ENCODE results near the gene CAP2.

Gene CAP2

DNA sequence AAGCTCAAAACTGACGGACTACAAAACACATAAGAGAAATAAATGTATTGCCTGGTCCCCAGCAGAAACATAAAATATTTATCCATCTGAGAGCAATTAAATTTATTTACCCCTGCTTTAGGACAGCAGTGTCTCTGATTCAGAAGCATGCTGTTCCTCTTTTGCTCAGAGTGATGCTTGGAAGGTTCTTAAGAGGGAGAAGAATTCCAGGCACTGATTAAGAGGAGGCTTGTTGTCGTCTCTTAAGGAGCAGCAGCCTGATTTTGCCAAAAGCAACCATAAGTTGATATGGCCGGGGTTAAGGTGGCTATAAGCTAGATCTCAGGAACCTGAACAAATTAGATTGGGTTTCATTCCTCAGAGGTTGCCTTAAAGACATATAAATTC is 25.8 kb downstream of the CAP2 start:
- no peak overlapping the region for H4K8ac ChIP-seq (ENCODE audit: low read length)
- H2BK120ac ChIP-seq (ENCODE audit: low read depth, low read length), result no peak overlapping the region
- H2AFZ ChIP-seq (ENCODE audit: low read depth, low read length), result no peak overlapping the region
- peaks cover 10% of the 10 kb centered on the region for H3K4me1 ChIP-seq (ENCODE audit: control insufficient read depth, insufficient read depth, low read depth, low read length)
- H2BK5ac ChIP-seq (ENCODE audit: low read depth, low read length, poor library complexity, severe bottlenecking), result no peak overlapping the region
- H3K9ac ChIP-seq (ENCODE audit: low read length), result peak overlapping the region; percentile 77
- H3K14ac ChIP-seq (ENCODE audit: low read length in 2 of 2), result no peak overlapping the region
- no peak overlapping the region for H2BK12ac ChIP-seq (ENCODE audit: low read length in 2 of 2)
- peaks cover 0 to 6% of the 10 kb centered on the region in 2 experiments for H3K36me3 ChIP-seq (ENCODE audit: control insufficient read depth in 1 of 2, insufficient read depth in 2 of 2, low read depth in 1 of 2, low read length in 2 of 2)
- H3K23ac ChIP-seq (ENCODE audit: low read length in 2 of 2), result no peak overlapping the region
- 47% methylated on average over 2 of the region's 3 CpGs for WGBS
- H3K4me2 ChIP-seq (ENCODE audit: low read length, poor library complexity, severe bottlenecking), result no peak overlapping the region
- peak; percentile 18 for DNase-seq
- H2AK5ac ChIP-seq (ENCODE audit: low read length, severe bottlenecking), result peak overlapping the region; percentile 87
- H3K79me1 ChIP-seq (replicated peaks; ENCODE audit: low read length, poor library complexity, severe bottlenecking), result peaks cover 16% of the 10 kb centered on the region
- H3K27ac ChIP-seq (ENCODE audit: low read length, poor library complexity, severe bottlenecking), result peak overlapping the region; percentile 78
- no peak overlapping the region for H4K91ac ChIP-seq (ENCODE audit: low read length)
- H3K9me3 ChIP-seq (ENCODE audit: control insufficient read depth, low read length), result no peaks in the 10 kb centered on the region
- H3K4ac ChIP-seq (ENCODE audit: low read depth in 1 of 2, low read length in 2 of 2), result peak overlapping the region in 1 of 2 experiments; percentile 86
- no peak overlapping the region for H2BK15ac ChIP-seq (ENCODE audit: low read depth, poor library complexity, severe bottlenecking)
- no peaks in the 10 kb centered on the region for H3K27me3 ChIP-seq (ENCODE audit: control insufficient read depth in 1 of 2, insufficient read depth in 1 of 2, low read length in 2 of 2)
- peak overlapping the region in 1 of 2 experiments; percentile 22 for H3K4me3 ChIP-seq (ENCODE audit: insufficient read depth in 1 of 2, low read depth in 1 of 2, low read length in 2 of 2)
- H3K18ac ChIP-seq (ENCODE audit: low read depth in 1 of 2, low read length in 2 of 2), result peak overlapping the region; percentile 21 to 48

- H2BK5ac ChIP-seq (ENCODE audit: low read depth, low read length, poor library complexity, severe bottlenecking), result no peak overlapping the region
- H3K18ac ChIP-seq (ENCODE audit: low read depth in 1 of 2, low read length in 2 of 2), result no peak overlapping the region
- H3K14ac ChIP-seq (ENCODE audit: low read length in 2 of 2), result no peak overlapping the region
- no peaks in the 10 kb centered on the region for H3K27me3 ChIP-seq (ENCODE audit: control insufficient read depth in 1 of 2, insufficient read depth in 1 of 2, low read length in 2 of 2)
- DNase-seq, result no peak
- peaks cover 10% of the 10 kb centered on the region for H3K4me1 ChIP-seq (ENCODE audit: control insufficient read depth, insufficient read depth, low read depth, low read length)
- no peak overlapping the region for H3K4me2 ChIP-seq (ENCODE audit: low read length, poor library complexity, severe bottlenecking)
- H3K4me3 ChIP-seq (ENCODE audit: insufficient read depth in 1 of 2, low read depth in 1 of 2, low read length in 2 of 2), result no peak overlapping the region
- no peak overlapping the region for H3K4ac ChIP-seq (ENCODE audit: low read depth in 1 of 2, low read length in 2 of 2)
- H4K8ac ChIP-seq (ENCODE audit: low read length), result no peak overlapping the region
- no peak overlapping the region for H2BK15ac ChIP-seq (ENCODE audit: low read depth, poor library complexity, severe bottlenecking)
- H3K36me3 ChIP-seq (ENCODE audit: control insufficient read depth in 1 of 2, insufficient read depth in 2 of 2, low read depth in 1 of 2, low read length in 2 of 2), result peaks cover 0 to 7% of the 10 kb centered on the region in 2 experiments
- no peak overlapping the region for H2BK120ac ChIP-seq (ENCODE audit: low read depth, low read length)
- no peak overlapping the region for H4K91ac ChIP-seq (ENCODE audit: low read length)
- H3K9ac ChIP-seq (ENCODE audit: low read length), result no peak overlapping the region
- no peak overlapping the region for H2BK12ac ChIP-seq (ENCODE audit: low read length in 2 of 2)
- H2AK5ac ChIP-seq (ENCODE audit: low read length, severe bottlenecking), result no peak overlapping the region
- H3K23ac ChIP-seq (ENCODE audit: low read length in 2 of 2), result no peak overlapping the region
- 88% methylated on average over 1 of the region's 2 CpGs for WGBS
- H3K9me3 ChIP-seq (ENCODE audit: control insufficient read depth, low read length), result no peaks in the 10 kb centered on the region
- H3K79me1 ChIP-seq (replicated peaks; ENCODE audit: low read length, poor library complexity, severe bottlenecking), result peaks cover 25% of the 10 kb centered on the region
- no peak overlapping the region for H2AFZ ChIP-seq (ENCODE audit: low read depth, low read length)
- H3K27ac ChIP-seq (ENCODE audit: low read length, poor library complexity, severe bottlenecking), result no peak overlapping the region
Observed at GRCh38 chr6:17420368-17420767, 27.0 kb downstream of the CAP2 start.

GRCh38 chr6:17421406-17421805 is 28.0 kb downstream of the CAP2 start:
- Histone ChIP-seq H3K23ac (ENCODE audit: low read length in 2 of 2) (no peak overlapping the region), H3K79me1 (replicated peaks; ENCODE audit: low read length, poor library complexity, severe bottlenecking) (peaks cover 26% of the 10 kb centered on the region), H3K36me3 (ENCODE audit: control insufficient read depth in 1 of 2, insufficient read depth in 2 of 2, low read depth in 1 of 2, low read length in 2 of 2) (peaks cover 0 to 13% of the 10 kb centered on the region in 2 experiments), H2BK15ac (ENCODE audit: low read depth, poor library complexity, severe bottlenecking) (no peak overlapping the region), H2BK120ac (ENCODE audit: low read depth, low read length) (no peak overlapping the region), H3K4me3 (ENCODE audit: insufficient read depth in 1 of 2, low read depth in 1 of 2, low read length in 2 of 2) (no peak overlapping the region), H3K9ac (ENCODE audit: low read length) (no peak overlapping the region), H2AFZ (ENCODE audit: low read depth, low read length) (no peak overlapping the region), H2AK5ac (ENCODE audit: low read length, severe bottlenecking) (no peak overlapping the region), H4K8ac (ENCODE audit: low read length) (no peak overlapping the region), H3K27ac (ENCODE audit: low read length, poor library complexity, severe bottlenecking) (no peak overlapping the region), H3K18ac (ENCODE audit: low read depth in 1 of 2, low read length in 2 of 2) (peak overlapping the region in 1 of 2 experiments; percentile 22), H3K14ac (ENCODE audit: low read length in 2 of 2) (peak overlapping the region in 1 of 2 experiments; percentile 68), H2BK12ac (ENCODE audit: low read length in 2 of 2) (peak overlapping the region in 1 of 2 experiments; percentile 60), H3K9me3 (ENCODE audit: control insufficient read depth, low read length) (no peaks in the 10 kb centered on the region), H4K91ac (ENCODE audit: low read length) (no peak overlapping the region), H2BK5ac (ENCODE audit: low read depth, low read length, poor library complexity, severe bottlenecking) (no peak overlapping the region), H3K4me2 (ENCODE audit: low read length, poor library complexity, severe bottlenecking) (no peak overlapping the region), H3K4me1 (ENCODE audit: control insufficient read depth, insufficient read depth, low read depth, low read length) (peaks cover 8% of the 10 kb centered on the region), H3K27me3 (ENCODE audit: control insufficient read depth in 1 of 2, insufficient read depth in 1 of 2, low read length in 2 of 2) (no peaks in the 10 kb centered on the region), H3K4ac (ENCODE audit: low read depth in 1 of 2, low read length in 2 of 2) (no peak overlapping the region)
- WGBS, result 97% methylated on average over 7 of the region's 7 CpGs
- DNase-seq, result no peak

- H2BK15ac ChIP-seq (ENCODE audit: low read depth, poor library complexity, severe bottlenecking), result no peak overlapping the region
- peaks cover 3% of the 10 kb centered on the region for H3K4me1 ChIP-seq (ENCODE audit: control insufficient read depth, insufficient read depth, low read depth, low read length)
- no peak overlapping the region for H3K27ac ChIP-seq (ENCODE audit: low read length, poor library complexity, severe bottlenecking)
- no peak overlapping the region for H3K18ac ChIP-seq (ENCODE audit: low read depth in 1 of 2, low read length in 2 of 2)
- H3K36me3 ChIP-seq (ENCODE audit: control insufficient read depth in 1 of 2, insufficient read depth in 2 of 2, low read depth in 1 of 2, low read length in 2 of 2), result peaks cover 0 to 18% of the 10 kb centered on the region in 2 experiments
- H3K9ac ChIP-seq (ENCODE audit: low read length), result no peak overlapping the region
- H4K8ac ChIP-seq (ENCODE audit: low read length), result no peak overlapping the region
- peak overlapping the region; percentile 27 for H2AK5ac ChIP-seq (ENCODE audit: low read length, severe bottlenecking)
- no peak overlapping the region for H2AFZ ChIP-seq (ENCODE audit: low read depth, low read length)
- peaks cover 32% of the 10 kb centered on the region for H3K79me1 ChIP-seq (replicated peaks; ENCODE audit: low read length, poor library complexity, severe bottlenecking)
- no peak overlapping the region for H3K4ac ChIP-seq (ENCODE audit: low read depth in 1 of 2, low read length in 2 of 2)
- WGBS, result 93% methylated on average over 3 of the region's 4 CpGs
- no peak overlapping the region for H2BK5ac ChIP-seq (ENCODE audit: low read depth, low read length, poor library complexity, severe bottlenecking)
- H3K23ac ChIP-seq (ENCODE audit: low read length in 2 of 2), result no peak overlapping the region
- H3K4me3 ChIP-seq (ENCODE audit: insufficient read depth in 1 of 2, low read depth in 1 of 2, low read length in 2 of 2), result no peak overlapping the region
- H3K9me3 ChIP-seq (ENCODE audit: control insufficient read depth, low read length), result no peaks in the 10 kb centered on the region
- no peak for DNase-seq
- no peak overlapping the region for H2BK120ac ChIP-seq (ENCODE audit: low read depth, low read length)
- no peak overlapping the region for H4K91ac ChIP-seq (ENCODE audit: low read length)
- no peak overlapping the region for H2BK12ac ChIP-seq (ENCODE audit: low read length in 2 of 2)
- H3K4me2 ChIP-seq (ENCODE audit: low read length, poor library complexity, severe bottlenecking), result no peak overlapping the region
- no peak overlapping the region for H3K14ac ChIP-seq (ENCODE audit: low read length in 2 of 2)
- H3K27me3 ChIP-seq (ENCODE audit: control insufficient read depth in 1 of 2, insufficient read depth in 1 of 2, low read length in 2 of 2), result no peaks in the 10 kb centered on the region
Observed at GRCh38 chr6:17423026-17423425, 29.6 kb downstream of the CAP2 start.
